Fibroblast of mammary gland (primary cell): ENCODE results near the gene TLE4.

Experiments used
- DNase-seq: peaks from one replicate; pipeline ENCODE4 v3.0.0-alpha.2; 2010; ENCODE audit warnings: low read depth
- H3K4me3 ChIP-seq: 2 replicates; pipeline ENCODE4 v1.5.1; 2011; ENCODE audit warnings: low read depth, mild to moderate bottlenecking, low read length, moderate library complexity; ENCODE audit not compliant: control insufficient read depth
- CTCF ChIP-seq: conservative IDR thresholded peaks from 2 replicates; pipeline ENCODE4 v1.5.1; 2011; ENCODE audit warnings: low read depth, low read length, inconsistent platforms; ENCODE audit not compliant: control insufficient read depth, insufficient read depth

Gene TLE4

GRCh38 chr9:79686381-79687130, 114.8 kb downstream of the TLE4 start:
- DNase-seq, result peak; percentile 93
- TF ChIP-seq CTCF, result no peak
- H3K4me3 ChIP-seq, result no peak overlapping the region

GRCh38 chr9:79687131-79687447, 115.3 kb downstream of the TLE4 start:
- H3K4me3 ChIP-seq, result no peak overlapping the region
- no peak for TF ChIP-seq CTCF
- DNase-seq, result peak; percentile 23

GRCh38 chr9:79688363-79688762, 116.6 kb downstream of the TLE4 start:
- no peak for TF ChIP-seq CTCF
- no peak overlapping the region for H3K4me3 ChIP-seq
- DNase-seq, result no peak

GRCh38 chr9:79689576-79689975, 117.8 kb downstream of the TLE4 start:
- no peak for TF ChIP-seq CTCF
- no peak for DNase-seq
- no peak overlapping the region for H3K4me3 ChIP-seq

GRCh38 chr9:79691496-79691895, 119.7 kb downstream of the TLE4 start:
- no peak overlapping the region for H3K4me3 ChIP-seq
- DNase-seq, result no peak
- TF ChIP-seq CTCF, result no peak

- DNase-seq, result no peak
- H3K4me3 ChIP-seq, result no peak overlapping the region
- TF ChIP-seq CTCF, result no peak
Measured at GRCh38 chr9:79692857-79693571, 121.2 kb downstream of the TLE4 start.
